Astrocyte of the hippocampus (primary cell): ENCODE results near the gene TAS2R46.
A peak's percentile ranks its signal among the peaks of the same experiment; 100 is the strongest.
"Not testable (repeated sequence)": the region's sequence is repeated elsewhere in the genome, so short reads cannot be mapped to it uniquely, and the experiment has no call there.

Experiments used
- DNase-seq: peaks from one replicate; pipeline ENCODE4 v3.0.0; 2011; ENCODE audit warnings: low read depth, low spot score

The TAS2R46 gene, protein sequence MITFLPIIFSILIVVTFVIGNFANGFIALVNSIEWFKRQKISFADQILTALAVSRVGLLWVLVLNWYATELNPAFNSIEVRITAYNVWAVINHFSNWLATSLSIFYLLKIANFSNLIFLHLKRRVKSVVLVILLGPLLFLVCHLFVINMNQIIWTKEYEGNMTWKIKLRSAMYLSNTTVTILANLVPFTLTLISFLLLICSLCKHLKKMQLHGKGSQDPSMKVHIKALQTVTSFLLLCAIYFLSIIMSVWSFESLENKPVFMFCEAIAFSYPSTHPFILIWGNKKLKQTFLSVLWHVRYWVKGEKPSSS

GRCh38 chr12:11062194-11062593, at the start of gene TAS2R46:
Gene TAS2R46 (minus strand): TSS chr12:11062294. CDS start chr12:11062294, 0 bp downstream.
- DNase-seq: not testable (repeated sequence)

GRCh38 chr12:11111213-11111612, 49.1 kb upstream of the TAS2R46 start:
- DNase-seq: not testable (repeated sequence)

GRCh38 chr12:11108862-11109261, 46.8 kb upstream of the TAS2R46 start:
- no peak for DNase-seq

DNA sequence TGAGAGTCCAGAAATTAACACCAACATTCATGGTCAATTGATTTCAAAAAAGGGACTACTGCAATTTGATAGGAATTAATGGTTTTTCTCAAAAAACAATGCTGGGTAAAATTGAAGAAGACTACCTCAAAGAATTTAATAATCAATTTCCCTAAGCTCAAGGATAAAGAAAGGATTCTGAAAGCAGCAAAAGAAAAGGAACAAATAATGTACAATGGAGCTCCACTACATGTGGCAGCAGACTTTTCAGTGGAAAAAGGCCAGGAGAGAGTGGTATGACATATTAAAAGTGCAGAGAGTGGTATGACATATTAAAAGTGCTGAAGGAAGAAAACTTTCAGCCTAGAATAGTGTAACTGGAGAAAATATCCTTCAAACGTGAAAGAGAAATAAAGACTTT, 45.6 kb upstream of the TAS2R46 start:
- DNase-seq: no peak

GRCh38 chr12:11106288-11106687, 44.2 kb upstream of the TAS2R46 start:
- DNase-seq: no peak

GRCh38 chr12:11105546-11105945, 43.5 kb upstream of the TAS2R46 start:
- no peak for DNase-seq

DNA sequence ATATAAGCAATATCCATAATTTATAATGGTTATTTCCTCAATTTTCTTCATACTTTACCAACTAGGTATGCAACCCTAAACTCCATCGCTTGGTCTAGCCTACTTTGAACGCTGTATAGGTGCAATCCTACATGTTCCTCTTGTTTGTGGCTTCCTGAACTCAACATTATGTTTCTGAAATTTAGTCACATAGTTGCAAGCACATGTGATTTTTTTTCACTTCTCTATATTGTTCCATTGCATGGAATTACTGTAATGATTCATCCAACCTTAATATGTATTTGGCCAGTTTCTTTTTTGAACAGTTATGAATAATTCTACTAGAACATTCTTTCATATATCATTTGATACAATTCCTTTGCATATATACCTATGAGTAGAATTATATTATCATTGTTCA, 32.8 kb upstream of the TAS2R46 start:
- not testable (repeated sequence) for DNase-seq

GRCh38 chr12:11092128-11092527, 30.0 kb upstream of the TAS2R46 start, which contains the start of gene TAS2R43:
Gene TAS2R43 (minus strand): TSS chr12:11092313. CDS start chr12:11092229, 84 bp downstream.
- DNase-seq: no peak

GRCh38 chr12:11089246-11089645, 27.2 kb upstream of the TAS2R46 start:
- no peak for DNase-seq

DNA sequence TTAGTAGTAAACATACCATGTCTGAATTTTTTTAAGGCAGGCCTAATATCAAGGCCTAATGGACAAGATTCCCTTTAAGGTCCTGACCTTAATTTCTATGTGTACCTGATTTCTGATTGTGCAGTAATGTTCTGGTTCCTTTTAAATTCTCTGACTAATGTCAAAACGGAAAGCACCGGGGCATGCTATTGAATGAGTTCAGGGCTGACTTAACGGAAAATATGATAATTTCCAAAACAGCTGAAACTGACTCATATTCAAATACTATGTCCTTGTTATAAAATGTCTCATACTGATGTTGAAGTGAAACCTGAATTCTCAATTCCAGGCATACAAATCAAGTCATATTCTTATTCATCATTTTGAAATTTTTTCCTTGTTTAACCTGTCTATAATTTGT, 23.3 kb upstream of the TAS2R46 start:
- no peak for DNase-seq

DNA sequence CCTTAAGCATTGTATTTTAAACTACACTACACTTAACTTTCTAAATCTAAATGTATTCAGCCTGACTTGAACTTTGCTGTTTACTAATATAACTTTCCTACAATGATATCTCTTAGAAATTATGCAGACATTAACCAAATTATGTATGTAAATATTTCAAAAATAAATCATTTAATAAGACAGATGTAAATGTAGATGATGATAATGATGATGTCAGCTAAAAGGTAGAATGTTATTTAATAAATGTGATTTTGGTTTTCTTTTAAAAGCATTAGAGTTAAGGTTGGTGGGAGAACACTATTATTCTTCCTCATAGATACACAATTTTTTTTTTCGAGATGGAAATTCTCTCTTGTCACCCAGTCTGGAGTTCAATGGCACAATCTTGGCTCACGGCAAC, 19.9 kb upstream of the TAS2R46 start:
- DNase-seq: no peak

DNA sequence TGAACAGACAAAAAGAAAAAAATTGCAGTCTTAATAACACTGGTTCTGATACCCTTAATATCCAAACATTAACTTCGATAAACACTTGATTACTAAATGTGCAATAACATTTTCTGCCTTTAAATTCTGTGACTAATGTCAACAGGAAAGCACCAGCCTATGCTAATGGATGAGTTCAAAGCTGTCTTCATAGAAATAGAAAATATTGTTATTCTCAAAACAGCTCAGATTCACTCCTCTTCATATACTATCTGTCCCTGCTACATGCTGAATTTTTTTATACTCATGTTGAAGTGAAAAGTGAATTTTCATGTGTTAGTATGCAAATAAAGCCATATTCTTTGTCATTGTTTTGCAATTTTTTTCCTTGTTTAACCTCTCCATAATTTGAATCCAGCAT, 16.2 kb upstream of the TAS2R46 start:
- DNase-seq: no peak

- no peak for DNase-seq
These were observed 13.5 kb upstream of the TAS2R46 start for GRCh38 chr12:11075642-11076041.

- no peak for DNase-seq
These were observed 9.3 kb upstream of the TAS2R46 start for GRCh38 chr12:11071414-11071813.

GRCh38 chr12:11070999-11071398, 8.9 kb upstream of the TAS2R46 start:
- no peak for DNase-seq

DNA sequence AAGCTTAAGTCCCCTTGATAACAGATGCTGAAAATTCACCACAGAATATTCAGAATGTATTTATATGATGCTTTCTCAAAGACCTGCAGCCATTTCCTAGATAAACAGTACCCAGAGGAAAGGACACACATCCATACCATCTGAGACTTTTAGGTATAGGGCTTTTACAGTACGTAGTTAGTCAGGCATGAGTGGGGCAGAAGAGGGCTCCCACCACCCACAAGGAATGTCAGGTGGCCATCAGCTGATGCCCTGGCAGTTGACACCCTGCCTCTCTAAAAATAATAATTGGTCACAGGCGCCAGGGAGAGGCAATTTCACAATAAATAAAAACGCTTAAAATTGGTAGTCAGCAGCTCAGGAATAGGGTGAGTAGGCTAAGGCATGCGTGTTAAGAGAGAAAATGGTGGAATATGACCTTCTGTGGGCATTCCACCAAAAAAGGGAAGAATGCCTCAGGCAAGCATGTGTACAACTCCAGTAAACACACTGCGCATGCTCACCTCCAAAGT, 7.8 kb upstream of the TAS2R46 start:
- DNase-seq: no peak

DNA sequence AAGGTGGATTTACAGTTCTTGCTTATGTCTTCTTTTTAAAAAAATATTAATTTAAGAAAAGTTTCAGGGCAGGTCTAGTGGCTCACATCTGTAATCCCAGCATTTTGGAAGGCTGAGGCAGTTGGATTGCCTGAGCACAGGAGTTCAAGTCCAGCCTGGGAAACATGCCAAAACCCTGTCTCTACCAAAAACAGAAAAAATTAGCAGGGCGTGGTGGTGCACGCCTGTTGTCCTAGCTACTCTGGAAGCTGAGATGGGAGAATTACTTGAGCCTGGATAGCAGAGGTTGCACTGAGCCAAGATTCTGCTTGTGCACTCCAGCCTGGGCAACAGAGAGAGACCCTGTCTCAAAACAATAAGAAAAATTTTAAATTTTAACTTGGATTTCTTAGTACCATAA, 5.4 kb upstream of the TAS2R46 start:
- peak; percentile 48 for DNase-seq

- no peak for DNase-seq
These were observed 2.3 kb downstream of the TAS2R46 start for GRCh38 chr12:11059784-11060183.

DNA sequence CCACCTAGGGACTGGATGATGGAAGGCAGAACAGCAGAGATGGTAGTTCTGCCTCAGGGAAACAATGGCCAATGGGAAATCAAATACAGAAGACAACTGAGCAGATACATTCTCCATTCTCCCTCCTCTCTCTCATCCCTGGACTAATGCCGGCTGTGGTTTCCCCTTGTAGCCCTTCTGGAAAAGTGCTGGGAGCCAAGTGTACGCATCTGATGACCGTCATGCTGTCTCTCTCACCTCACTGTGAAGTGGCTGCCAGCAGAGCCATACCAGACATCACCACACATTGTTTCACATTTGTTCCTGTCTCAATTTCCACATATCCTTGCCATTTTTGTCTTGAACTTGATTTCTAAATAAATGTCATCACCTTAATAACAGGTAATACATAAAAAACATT, 3.1 kb downstream of the TAS2R46 start:
- no peak for DNase-seq

DNA sequence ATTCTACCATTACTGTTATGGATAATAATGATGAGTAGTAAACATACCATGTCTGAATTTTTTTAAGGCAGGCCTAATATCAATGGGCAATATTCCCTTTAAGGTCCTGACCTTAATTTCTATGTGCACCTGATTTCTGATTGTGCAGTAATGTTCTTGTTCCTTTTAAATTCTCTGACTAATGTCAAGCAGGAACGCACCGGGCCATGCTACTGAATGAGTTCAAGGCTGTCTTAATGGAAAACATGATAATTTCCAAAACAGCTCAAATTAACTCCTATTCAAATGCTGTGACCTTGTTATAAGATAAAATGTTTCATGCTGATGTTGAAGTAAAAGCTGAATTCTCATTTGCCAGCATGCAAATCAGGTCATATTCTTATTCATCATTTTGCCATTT, 6.8 kb downstream of the TAS2R46 start:
- DNase-seq: no peak

DNA sequence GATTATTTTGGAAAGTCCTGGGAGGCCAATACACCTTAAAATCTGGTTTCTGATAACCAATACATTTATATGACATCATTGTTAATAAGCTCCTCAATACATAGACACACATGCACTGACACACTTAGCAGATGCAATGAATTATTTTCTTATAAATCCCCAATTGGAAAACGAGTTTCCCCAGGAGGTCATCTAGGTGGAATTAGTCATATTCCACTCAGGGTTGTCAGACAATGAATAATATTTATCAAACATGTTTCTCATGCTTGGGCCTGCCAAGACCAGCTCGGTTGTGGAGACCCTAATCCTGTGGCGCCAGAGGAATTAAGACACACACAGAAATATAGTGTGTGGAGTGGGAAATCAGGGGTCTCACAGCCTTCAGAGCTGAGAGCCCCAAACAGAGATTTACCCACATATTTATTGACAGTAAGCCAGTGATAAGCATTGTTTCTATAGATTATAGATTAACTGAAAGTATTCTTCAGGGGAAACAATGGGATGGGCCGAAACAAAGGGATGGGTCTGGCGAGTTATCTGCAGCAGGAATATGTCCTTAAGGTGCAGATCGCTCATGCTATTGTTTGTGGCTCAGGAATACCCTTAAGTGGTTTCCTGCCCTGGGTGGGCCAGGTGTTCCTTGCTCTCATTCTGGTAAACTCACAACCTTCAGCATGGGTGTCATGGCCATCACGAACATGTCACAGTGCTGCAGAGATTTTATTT, 12.1 kb downstream of the TAS2R46 start:
- DNase-seq: not testable (repeated sequence)

- not testable (repeated sequence) for DNase-seq
These were observed 20.7 kb downstream of the TAS2R46 start for GRCh38 chr12:11041366-11041765.

- no peak for DNase-seq
These were observed 21.9 kb downstream of the TAS2R46 start for GRCh38 chr12:11040162-11040561.
